ENCODE measurements around the gene BCAR1. TPM values are rescaled to one million over a fixed set of nuclear protein-coding genes. Genes with fewer than 3 reads are reported as not detected.
A peak's percentile ranks its signal among the peaks of the same experiment; 100 is the strongest.

The BCAR1 gene
- total and polyA plus RNA-seq, 2 of the 13 experiments (the other 11 are each of a cell fraction or from before 2014, with no cell fraction given), result 48.1 to 51.7 TPM

- TF ChIP-seq YEATS4 (CRISPR knock-in tag; IDR thresholded peaks at IDR 0.05; ENCODE audit: borderline replicate concordance) (no peak), ZNF547 (CRISPR knock-in tag; IDR thresholded peaks at IDR 0.05) (no peak), ZNF33A (CRISPR knock-in tag; IDR thresholded peaks at IDR 0.05; ENCODE audit: borderline replicate concordance) (no peak), KDM5A (IDR thresholded peaks at IDR 0.05; ENCODE audit: borderline replicate concordance, low read length) (no peak), HOXA7 (CRISPR knock-in tag; IDR thresholded peaks at IDR 0.05) (no peak), TEAD3 (CRISPR knock-in tag; optimal IDR thresholded peaks at IDR 0.05; ENCODE audit: borderline replicate concordance) (no peak), FOSL2 (CRISPR knock-in tag; IDR thresholded peaks at IDR 0.05) (peak; percentile 71), ZNF660 (CRISPR knock-in tag; IDR thresholded peaks at IDR 0.05; ENCODE audit: borderline replicate concordance, low read depth) (no peak), DNMT3B (CRISPR knock-in tag; conservative IDR thresholded peaks at IDR 0.05) (no peak), ZFY (CRISPR knock-in tag; IDR thresholded peaks at IDR 0.05) (0 out of 2 replicates have a peak, but pooled peaks have one; percentile 20), ZNF441 (CRISPR knock-in tag; IDR thresholded peaks at IDR 0.05; ENCODE audit: borderline replicate concordance) (no peak), ZNF724P (CRISPR knock-in tag; IDR thresholded peaks at IDR 0.05; ENCODE audit: borderline replicate concordance) (no peak), KDM5B (CRISPR knock-in tag; IDR thresholded peaks at IDR 0.05; ENCODE audit: borderline replicate concordance) (no peak), DBP (CRISPR knock-in tag; IDR thresholded peaks at IDR 0.05; ENCODE audit: not compliant biosample characterization) (no peak), SMAD3 (CRISPR knock-in tag; IDR thresholded peaks at IDR 0.05) (no peak), HOXA3 (CRISPR knock-in tag; IDR thresholded peaks at IDR 0.05) (no peak), NR0B2 (CRISPR knock-in tag; IDR thresholded peaks at IDR 0.05) (no peak), ZNF563 (CRISPR knock-in tag; IDR thresholded peaks at IDR 0.05) (no peak), ZSCAN22 (CRISPR knock-in tag; IDR thresholded peaks at IDR 0.05) (no peak), PHF5A (CRISPR knock-in tag; IDR thresholded peaks at IDR 0.05; ENCODE audit: low read depth, unreplicated experiment) (no peak), HIVEP1 (CRISPR knock-in tag; IDR thresholded peaks at IDR 0.05) (0 out of 2 replicates have a peak, but pooled peaks have one; percentile 16), HMG20A (CRISPR knock-in tag; IDR thresholded peaks at IDR 0.05; ENCODE audit: borderline replicate concordance) (no peak), NR2F6 (IDR thresholded peaks at IDR 0.05) (0 out of 2 replicates have a peak, but pooled peaks have one; percentile 6), NR2F6 (CRISPR knock-in tag; IDR thresholded peaks at IDR 0.05) (no peak)
Measured at GRCh38 chr16:75217389-75217851, 34.0 kb downstream of the BCAR1 start (continued).

Data from HepG2 (cell line).